GM12878 (cell line): ENCODE results near the gene RAB22A. TPM values are rescaled to one million over a fixed set of nuclear protein-coding genes. Genes with fewer than 3 reads are reported as not detected.
A peak's percentile ranks its signal among the peaks of the same experiment; 100 is the strongest.

ENCODE experiments used
- BACH1 ChIP-seq: fragments of 450-650 bp; IDR thresholded peaks from 2 replicates; pipeline ENCODE4 v1.6.1; 2017; ENCODE audit warnings: mild to moderate bottlenecking, borderline replicate concordance
- EZH2 ChIP-seq: IDR thresholded peaks from 2 replicates; pipeline ENCODE4 v1.6.1; 2012; ENCODE audit warnings: low read depth, mild to moderate bottlenecking, control low read depth, inconsistent platforms, low read length, borderline replicate concordance; ENCODE audit not compliant: control insufficient read depth
- FOXM1 ChIP-seq: IDR thresholded peaks from 2 replicates; pipeline ENCODE4 v1.6.1; 2012; ENCODE audit warnings: low read depth, mild to moderate bottlenecking, inconsistent platforms, low read length, moderate library complexity
- HDAC6 ChIP-seq: fragments of 200-600 bp; sonication (generic); IDR thresholded peaks from one replicate; pipeline ENCODE4 v1.8.0; 2017; ENCODE audit warnings: antibody characterized with exemption; ENCODE audit not compliant: unreplicated experiment
- IRF5 ChIP-seq: fragments of 450-650 bp; IDR thresholded peaks from 2 replicates; pipeline ENCODE4 v1.6.1; 2017; ENCODE audit warnings: borderline replicate concordance
- NFIC ChIP-seq: IDR thresholded peaks from 2 replicates; pipeline ENCODE4 v1.6.1; 2012; ENCODE audit warnings: low read depth, mild to moderate bottlenecking, inconsistent platforms, low read length, moderate library complexity
- TBL1XR1 ChIP-seq: IDR thresholded peaks from 2 replicates; pipeline ENCODE4 v1.6.1; 2012; ENCODE audit warnings: low read depth, low read length, improper control_type of control experiment
- ZNF274 ChIP-seq: IDR thresholded peaks from one replicate; pipeline ENCODE4 v1.8.0; 2011; ENCODE audit not compliant: insufficient read length, insufficient read depth
- ZNF622 ChIP-seq: fragments of 450-650 bp; IDR thresholded peaks from 2 replicates; pipeline ENCODE4 v1.6.1; 2017; ENCODE audit warnings: mild to moderate bottlenecking, inconsistent platforms
- polyA plus RNA-seq, 11 experiments: library from polyadenylated mRNA; depleted of rRNA in 4 of 11; unstranded in 6 of 11; stranded (reverse) in 5 of 11; fragments of >200 nt; fragmentation: Nextera tagmentation in 4 of 11; fragmentation: Illumina TruSeq in 1 of 11; extraction: Ambion mirVana in 4 of 11; extraction: Trizol in 1 of 11; gene quantifications; 1 replicate in 1 of 11; 2 replicates in 10 of 11; pipeline versions ENCODE4 v1.2.1 to v1.2.3, GENCODE V29; 2011 to 2016; ENCODE audit warnings: inconsistent platforms in 2 of 11, missing spikeins in 2 of 11, low read depth in 1 of 11
- total RNA-seq, 4 experiments: library from RNA; depleted of rRNA in 3 of 4; stranded (reverse); fragments of >200 nt in 3 of 4; fragmentation: Illumina TruSeq in 1 of 4; extraction: Trizol in 1 of 4; gene quantifications; 2 replicates each; pipeline versions ENCODE4 v1.2.1 to v1.2.3, GENCODE V29; 2013 to 2021
- TF ChIP-seq, protein P1 (sequence below): fragments of 450-650 bp; IDR thresholded peaks from 2 replicates; pipeline ENCODE4 v1.6.1; 2016; ENCODE audit warnings: mild to moderate bottlenecking, moderate library complexity, borderline replicate concordance
- TF ChIP-seq, protein P2 (sequence below): fragments of 450-650 bp; IDR thresholded peaks from 2 replicates; pipeline ENCODE4 v1.6.1; 2016; ENCODE audit warnings: mild to moderate bottlenecking
- TF ChIP-seq, protein P3 (sequence below), 3 experiments: IDR thresholded peaks in 2 of 3; conservative IDR thresholded peaks in 1 of 3; 2 replicates each; pipeline ENCODE4 v1.5.1; 2011; ENCODE audit warnings: low read depth in 3 of 3, low read length in 3 of 3, mild to moderate bottlenecking in 3 of 3, control low read depth in 2 of 3, moderate library complexity in 2 of 3, inconsistent platforms in 1 of 3, mixed read lengths in 1 of 3; ENCODE audit not compliant: control insufficient read depth in 2 of 3, insufficient read depth in 1 of 3; ENCODE audit errors: extremely low read depth in 1 of 3
- TF ChIP-seq, protein P4 (sequence below): fragments of 450-650 bp; IDR thresholded peaks from 2 replicates; pipeline ENCODE4 v1.6.1; 2017; ENCODE audit warnings: mild to moderate bottlenecking, moderate library complexity

RAB22A gene
- total and polyA plus RNA-seq, 10 of the 15 experiments (the other 5 are each of a cell fraction or from before 2014, with no cell fraction given) = 2.7 to 12.0 (median 10.0) TPM

GRCh38 chr20:58407966-58408557 is 98.5 kb downstream of the RAB22A start (continued):
- TF ChIP-seq IRF5 (no peak), EZH2 (no peak), TBL1XR1 (0 out of 2 replicates have a peak, but pooled peaks have one; percentile 5), NFIC (peak; percentile 36; the same call in 1 of the 2 replicates), ZNF622 (no peak), BACH1 (no peak), ZNF274 (no peak), FOXM1 (no peak), HDAC6 (no peak)
- TF ChIP-seq, protein P1, sequence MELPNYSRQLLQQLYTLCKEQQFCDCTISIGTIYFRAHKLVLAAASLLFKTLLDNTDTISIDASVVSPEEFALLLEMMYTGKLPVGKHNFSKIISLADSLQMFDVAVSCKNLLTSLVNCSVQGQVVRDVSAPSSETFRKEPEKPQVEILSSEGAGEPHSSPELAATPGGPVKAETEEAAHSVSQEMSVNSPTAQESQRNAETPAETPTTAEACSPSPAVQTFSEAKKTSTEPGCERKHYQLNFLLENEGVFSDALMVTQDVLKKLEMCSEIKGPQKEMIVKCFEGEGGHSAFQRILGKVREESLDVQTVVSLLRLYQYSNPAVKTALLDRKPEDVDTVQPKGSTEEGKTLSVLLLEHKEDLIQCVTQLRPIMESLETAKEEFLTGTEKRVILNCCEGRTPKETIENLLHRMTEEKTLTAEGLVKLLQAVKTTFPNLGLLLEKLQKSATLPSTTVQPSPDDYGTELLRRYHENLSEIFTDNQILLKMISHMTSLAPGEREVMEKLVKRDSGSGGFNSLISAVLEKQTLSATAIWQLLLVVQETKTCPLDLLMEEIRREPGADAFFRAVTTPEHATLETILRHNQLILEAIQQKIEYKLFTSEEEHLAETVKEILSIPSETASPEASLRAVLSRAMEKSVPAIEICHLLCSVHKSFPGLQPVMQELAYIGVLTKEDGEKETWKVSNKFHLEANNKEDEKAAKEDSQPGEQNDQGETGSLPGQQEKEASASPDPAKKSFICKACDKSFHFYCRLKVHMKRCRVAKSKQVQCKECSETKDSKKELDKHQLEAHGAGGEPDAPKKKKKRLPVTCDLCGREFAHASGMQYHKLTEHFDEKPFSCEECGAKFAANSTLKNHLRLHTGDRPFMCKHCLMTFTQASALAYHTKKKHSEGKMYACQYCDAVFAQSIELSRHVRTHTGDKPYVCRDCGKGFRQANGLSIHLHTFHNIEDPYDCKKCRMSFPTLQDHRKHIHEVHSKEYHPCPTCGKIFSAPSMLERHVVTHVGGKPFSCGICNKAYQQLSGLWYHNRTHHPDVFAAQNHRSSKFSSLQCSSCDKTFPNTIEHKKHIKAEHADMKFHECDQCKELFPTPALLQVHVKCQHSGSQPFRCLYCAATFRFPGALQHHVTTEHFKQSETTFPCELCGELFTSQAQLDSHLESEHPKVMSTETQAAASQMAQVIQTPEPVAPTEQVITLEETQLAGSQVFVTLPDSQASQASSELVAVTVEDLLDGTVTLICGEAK = no peak
- TF ChIP-seq, protein P2, sequence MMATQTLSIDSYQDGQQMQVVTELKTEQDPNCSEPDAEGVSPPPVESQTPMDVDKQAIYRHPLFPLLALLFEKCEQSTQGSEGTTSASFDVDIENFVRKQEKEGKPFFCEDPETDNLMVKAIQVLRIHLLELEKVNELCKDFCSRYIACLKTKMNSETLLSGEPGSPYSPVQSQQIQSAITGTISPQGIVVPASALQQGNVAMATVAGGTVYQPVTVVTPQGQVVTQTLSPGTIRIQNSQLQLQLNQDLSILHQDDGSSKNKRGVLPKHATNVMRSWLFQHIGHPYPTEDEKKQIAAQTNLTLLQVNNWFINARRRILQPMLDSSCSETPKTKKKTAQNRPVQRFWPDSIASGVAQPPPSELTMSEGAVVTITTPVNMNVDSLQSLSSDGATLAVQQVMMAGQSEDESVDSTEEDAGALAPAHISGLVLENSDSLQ = 0 out of 2 replicates have a peak, but pooled peaks have one; percentile 15
- TF ChIP-seq, protein P3, sequence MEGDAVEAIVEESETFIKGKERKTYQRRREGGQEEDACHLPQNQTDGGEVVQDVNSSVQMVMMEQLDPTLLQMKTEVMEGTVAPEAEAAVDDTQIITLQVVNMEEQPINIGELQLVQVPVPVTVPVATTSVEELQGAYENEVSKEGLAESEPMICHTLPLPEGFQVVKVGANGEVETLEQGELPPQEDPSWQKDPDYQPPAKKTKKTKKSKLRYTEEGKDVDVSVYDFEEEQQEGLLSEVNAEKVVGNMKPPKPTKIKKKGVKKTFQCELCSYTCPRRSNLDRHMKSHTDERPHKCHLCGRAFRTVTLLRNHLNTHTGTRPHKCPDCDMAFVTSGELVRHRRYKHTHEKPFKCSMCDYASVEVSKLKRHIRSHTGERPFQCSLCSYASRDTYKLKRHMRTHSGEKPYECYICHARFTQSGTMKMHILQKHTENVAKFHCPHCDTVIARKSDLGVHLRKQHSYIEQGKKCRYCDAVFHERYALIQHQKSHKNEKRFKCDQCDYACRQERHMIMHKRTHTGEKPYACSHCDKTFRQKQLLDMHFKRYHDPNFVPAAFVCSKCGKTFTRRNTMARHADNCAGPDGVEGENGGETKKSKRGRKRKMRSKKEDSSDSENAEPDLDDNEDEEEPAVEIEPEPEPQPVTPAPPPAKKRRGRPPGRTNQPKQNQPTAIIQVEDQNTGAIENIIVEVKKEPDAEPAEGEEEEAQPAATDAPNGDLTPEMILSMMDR (IDR thresholded peaks at IDR 0.05 in 2 of 3, conservative IDR thresholded peaks at IDR 0.05 in 1 of 3; ENCODE audit: control insufficient read depth in 2 of 3, extremely low read depth in 1 of 3, insufficient read depth in 1 of 3, low read depth in 3 of 3, low read length in 3 of 3) = no peak
- TF ChIP-seq, protein P4, sequence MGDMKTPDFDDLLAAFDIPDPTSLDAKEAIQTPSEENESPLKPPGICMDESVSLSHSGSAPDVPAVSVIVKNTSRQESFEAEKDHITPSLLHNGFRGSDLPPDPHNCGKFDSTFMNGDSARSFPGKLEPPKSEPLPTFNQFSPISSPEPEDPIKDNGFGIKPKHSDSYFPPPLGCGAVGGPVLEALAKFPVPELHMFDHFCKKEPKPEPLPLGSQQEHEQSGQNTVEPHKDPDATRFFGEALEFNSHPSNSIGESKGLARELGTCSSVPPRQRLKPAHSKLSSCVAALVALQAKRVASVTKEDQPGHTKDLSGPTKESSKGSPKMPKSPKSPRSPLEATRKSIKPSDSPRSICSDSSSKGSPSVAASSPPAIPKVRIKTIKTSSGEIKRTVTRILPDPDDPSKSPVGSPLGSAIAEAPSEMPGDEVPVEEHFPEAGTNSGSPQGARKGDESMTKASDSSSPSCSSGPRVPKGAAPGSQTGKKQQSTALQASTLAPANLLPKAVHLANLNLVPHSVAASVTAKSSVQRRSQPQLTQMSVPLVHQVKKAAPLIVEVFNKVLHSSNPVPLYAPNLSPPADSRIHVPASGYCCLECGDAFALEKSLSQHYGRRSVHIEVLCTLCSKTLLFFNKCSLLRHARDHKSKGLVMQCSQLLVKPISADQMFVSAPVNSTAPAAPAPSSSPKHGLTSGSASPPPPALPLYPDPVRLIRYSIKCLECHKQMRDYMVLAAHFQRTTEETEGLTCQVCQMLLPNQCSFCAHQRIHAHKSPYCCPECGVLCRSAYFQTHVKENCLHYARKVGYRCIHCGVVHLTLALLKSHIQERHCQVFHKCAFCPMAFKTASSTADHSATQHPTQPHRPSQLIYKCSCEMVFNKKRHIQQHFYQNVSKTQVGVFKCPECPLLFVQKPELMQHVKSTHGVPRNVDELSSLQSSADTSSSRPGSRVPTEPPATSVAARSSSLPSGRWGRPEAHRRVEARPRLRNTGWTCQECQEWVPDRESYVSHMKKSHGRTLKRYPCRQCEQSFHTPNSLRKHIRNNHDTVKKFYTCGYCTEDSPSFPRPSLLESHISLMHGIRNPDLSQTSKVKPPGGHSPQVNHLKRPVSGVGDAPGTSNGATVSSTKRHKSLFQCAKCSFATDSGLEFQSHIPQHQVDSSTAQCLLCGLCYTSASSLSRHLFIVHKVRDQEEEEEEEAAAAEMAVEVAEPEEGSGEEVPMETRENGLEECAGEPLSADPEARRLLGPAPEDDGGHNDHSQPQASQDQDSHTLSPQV = no peak
